NCI-H2227 treated with DMSO at 0.1 percent for 48 hours (cell line): ENCODE data around the gene EIF4H.
"Not testable (repeated sequence)": the region's sequence is repeated elsewhere in the genome, so short reads cannot be mapped to it uniquely, and the experiment has no call there.

ENCODE experiments used
- DNase-seq: peaks from one replicate; lab custom pipeline; 2025; lab: John Stamatoyannopoulos, UW

Gene EIF4H

GRCh38 chr7:74173866-74174605 is at the start of gene EIF4H:
EIF4H (plus strand) TSS chr7:74174356; CDS start chr7:74174384, 28 bp downstream.
- peak; percentile 95 for DNase-seq

GRCh38 chr7:74126220-74126880 is 47.8 kb upstream of the EIF4H start:
- DNase-seq, result no peak

- no peak for DNase-seq
Observed at GRCh38 chr7:74129887-74130286, 44.3 kb upstream of the EIF4H start.

GRCh38 chr7:74130518-74130917 is 43.6 kb upstream of the EIF4H start:
- no peak for DNase-seq

GRCh38 chr7:74134117-74134620 is 40.0 kb upstream of the EIF4H start:
- DNase-seq, result no peak

GRCh38 chr7:74138334-74138867 is 35.8 kb upstream of the EIF4H start:
- no peak for DNase-seq

GRCh38 chr7:74138945-74139843 is 35.0 kb upstream of the EIF4H start:
- no peak for DNase-seq

GRCh38 chr7:74141705-74142104 is 32.5 kb upstream of the EIF4H start:
- no peak for DNase-seq

GRCh38 chr7:74143383-74143782 is 30.8 kb upstream of the EIF4H start:
- no peak for DNase-seq

- no peak for DNase-seq
Observed at GRCh38 chr7:74148491-74148890, 25.7 kb upstream of the EIF4H start.

GRCh38 chr7:74149071-74149470 is 25.1 kb upstream of the EIF4H start:
- DNase-seq, result no peak

GRCh38 chr7:74149603-74150002 is 24.6 kb upstream of the EIF4H start:
- DNase-seq, result no peak

GRCh38 chr7:74153736-74154135 is 20.4 kb upstream of the EIF4H start:
- DNase-seq, result no peak

GRCh38 chr7:74155810-74156395 is 18.3 kb upstream of the EIF4H start:
- no peak for DNase-seq

GRCh38 chr7:74157605-74158004 is 16.6 kb upstream of the EIF4H start:
- no peak for DNase-seq

GRCh38 chr7:74164985-74165456 is 9.1 kb upstream of the EIF4H start:
- no peak for DNase-seq

- no peak for DNase-seq
Observed at GRCh38 chr7:74165867-74166593, 8.1 kb upstream of the EIF4H start.

- not testable (repeated sequence) for DNase-seq
Observed at GRCh38 chr7:74167324-74167723, 6.8 kb upstream of the EIF4H start.

- DNase-seq, result no peak
Observed at GRCh38 chr7:74173074-74173473, 1.1 kb upstream of the EIF4H start.

GRCh38 chr7:74173491-74173865 is 678 bp upstream of the EIF4H start:
- peak; percentile 57 for DNase-seq

- DNase-seq, result peak; percentile 20
Observed at GRCh38 chr7:74174606-74175082, 488 bp downstream of the EIF4H start.
